ENCODE data around the gene TMEM198.

DNA sequence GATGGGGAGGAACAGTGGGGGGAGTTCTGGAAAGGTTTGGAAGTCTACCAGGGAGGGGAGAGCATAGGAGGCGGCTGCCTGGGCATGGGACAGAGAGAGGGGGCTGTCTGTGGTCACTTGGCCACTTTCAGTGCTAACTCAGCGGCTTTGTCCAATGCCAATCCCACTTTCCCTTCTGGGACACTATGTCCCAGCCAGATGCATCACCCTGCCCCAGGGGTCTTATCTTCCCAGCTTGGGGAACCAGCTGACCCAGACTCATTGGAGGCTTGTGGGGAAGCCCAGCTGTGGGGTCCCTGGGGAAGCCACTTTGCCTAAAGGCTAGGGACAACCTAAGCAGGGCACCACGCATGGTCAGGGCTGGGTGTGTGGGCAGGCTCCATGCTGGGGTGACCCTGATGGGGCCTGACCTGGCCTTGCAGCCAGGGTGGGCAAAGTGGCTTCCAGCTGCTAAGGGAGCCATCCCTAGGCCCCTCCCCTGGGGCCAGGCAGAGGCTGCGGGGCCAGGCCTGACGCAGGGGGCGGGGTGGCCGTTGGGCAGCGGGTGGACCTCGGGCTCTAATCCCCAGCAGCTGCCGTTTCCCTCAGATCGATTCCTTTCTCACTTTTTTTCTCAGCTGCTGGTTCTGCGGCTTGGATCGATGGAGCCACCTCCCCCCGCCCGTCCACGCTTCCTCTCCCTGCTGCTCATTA is 31.2 kb upstream of the TMEM198 start:
- TF ChIP-seq POLR2A (IDR thresholded peaks at IDR 0.05) = no peak
- TF ChIP-seq, protein P1, sequence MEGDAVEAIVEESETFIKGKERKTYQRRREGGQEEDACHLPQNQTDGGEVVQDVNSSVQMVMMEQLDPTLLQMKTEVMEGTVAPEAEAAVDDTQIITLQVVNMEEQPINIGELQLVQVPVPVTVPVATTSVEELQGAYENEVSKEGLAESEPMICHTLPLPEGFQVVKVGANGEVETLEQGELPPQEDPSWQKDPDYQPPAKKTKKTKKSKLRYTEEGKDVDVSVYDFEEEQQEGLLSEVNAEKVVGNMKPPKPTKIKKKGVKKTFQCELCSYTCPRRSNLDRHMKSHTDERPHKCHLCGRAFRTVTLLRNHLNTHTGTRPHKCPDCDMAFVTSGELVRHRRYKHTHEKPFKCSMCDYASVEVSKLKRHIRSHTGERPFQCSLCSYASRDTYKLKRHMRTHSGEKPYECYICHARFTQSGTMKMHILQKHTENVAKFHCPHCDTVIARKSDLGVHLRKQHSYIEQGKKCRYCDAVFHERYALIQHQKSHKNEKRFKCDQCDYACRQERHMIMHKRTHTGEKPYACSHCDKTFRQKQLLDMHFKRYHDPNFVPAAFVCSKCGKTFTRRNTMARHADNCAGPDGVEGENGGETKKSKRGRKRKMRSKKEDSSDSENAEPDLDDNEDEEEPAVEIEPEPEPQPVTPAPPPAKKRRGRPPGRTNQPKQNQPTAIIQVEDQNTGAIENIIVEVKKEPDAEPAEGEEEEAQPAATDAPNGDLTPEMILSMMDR (IDR thresholded peaks at IDR 0.05) = no peak
